Brain microvascular endothelial cell (primary cell): ENCODE measurements around the gene USP12.

ENCODE experiments used
- DNase-seq: peaks from one replicate; pipeline ENCODE4 v3.0.0-alpha.2; 2020
- H3K27ac ChIP-seq: fragments of 250-450 bp; sonication (Bioruptor Pico); 2 replicates; pipeline ENCODE4 v1.5.1; 2020; ENCODE audit warnings: mild to moderate bottlenecking, moderate library complexity
- H3K27me3 ChIP-seq: fragments of 250-450 bp; sonication (Bioruptor Pico); replicated peaks from 2 replicates; pipeline ENCODE4 v1.5.1; 2020; ENCODE audit warnings: mild to moderate bottlenecking
- H3K36me3 ChIP-seq: fragments of 250-450 bp; sonication (Bioruptor Pico); replicated peaks from 2 replicates; pipeline ENCODE4 v1.5.1; 2020; ENCODE audit warnings: mild to moderate bottlenecking
- H3K4me3 ChIP-seq: 2 replicates; pipeline ENCODE4 v1.5.1; 2011; ENCODE audit warnings: low read depth, mild to moderate bottlenecking, control low read depth, low read length, moderate library complexity
- CTCF ChIP-seq: IDR thresholded peaks from 2 replicates; pipeline ENCODE4 v1.5.1; 2011; ENCODE audit warnings: low read depth, mild to moderate bottlenecking, moderate library complexity, low read length, control low read depth, inconsistent platforms; ENCODE audit errors: missing control alignments
- in situ Hi-C: cut with HindIII; loops from 2 replicates; pipeline ENCODE4 v1.10.0; 2017; ENCODE audit warnings: low sequenced_read_pairs, low pct_ligation_motif_present

Gene USP12

DNA sequence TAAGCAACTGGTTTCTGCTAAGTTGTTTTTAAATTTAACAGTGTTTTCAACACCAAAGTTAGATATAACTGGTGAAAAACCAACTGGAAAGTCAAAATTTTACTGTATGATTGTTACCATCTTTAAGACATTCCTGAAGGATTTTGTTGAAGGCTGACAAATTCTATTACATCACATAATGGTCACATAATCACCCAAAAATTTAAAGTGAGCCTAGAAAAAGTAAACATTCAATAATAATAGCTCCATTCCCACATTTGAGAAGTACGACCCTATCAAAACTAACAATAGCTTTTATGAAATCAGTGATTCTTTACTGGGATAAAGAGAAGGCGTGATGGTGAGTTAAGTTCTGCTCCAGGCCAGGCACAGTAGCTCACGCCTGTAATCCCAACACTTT lies 51.6 kb downstream of the USP12 start:
- in situ Hi-C loops = no loop called here
- H3K27ac ChIP-seq = no peak overlapping the region
- no peak for TF ChIP-seq CTCF
- no peaks in the 10 kb centered on the region for H3K27me3 ChIP-seq
- H3K36me3 ChIP-seq = no peaks in the 10 kb centered on the region
- no peak overlapping the region for H3K4me3 ChIP-seq
- no peak for DNase-seq

DNA sequence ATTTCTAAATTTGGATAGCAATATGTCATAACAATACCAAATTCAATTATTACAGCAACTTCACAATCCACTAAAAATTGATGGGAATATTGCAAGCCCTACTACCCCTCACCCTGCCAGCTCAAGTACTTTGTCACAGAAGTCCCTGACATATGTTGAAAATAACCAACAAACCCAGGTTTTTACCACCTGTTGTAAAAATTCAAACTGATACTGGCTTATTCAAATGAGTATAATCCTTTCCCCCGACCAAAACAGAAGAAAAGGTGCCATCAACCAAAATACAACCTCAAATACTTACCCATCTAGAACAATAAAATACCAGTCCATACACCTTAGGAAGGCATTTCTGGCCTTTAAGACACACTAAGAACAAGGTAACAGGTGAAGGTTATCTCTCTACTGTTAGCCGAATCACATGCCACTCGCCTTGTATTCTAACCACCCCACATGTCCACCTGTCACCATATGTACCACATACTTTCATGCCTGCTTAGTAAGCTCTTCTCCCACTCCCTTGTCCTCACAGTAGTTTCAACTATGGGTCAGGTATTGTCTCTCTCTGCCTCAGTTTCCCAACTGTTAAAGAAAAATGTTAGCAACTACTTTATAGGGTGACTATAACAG lies 53.1 kb downstream of the USP12 start:
- DNase-seq = no peak
- no peaks in the 10 kb centered on the region for H3K27me3 ChIP-seq
- no peak for TF ChIP-seq CTCF
- in situ Hi-C loops = no loop called here
- no peaks in the 10 kb centered on the region for H3K36me3 ChIP-seq
- H3K27ac ChIP-seq = no peak overlapping the region
- no peak overlapping the region for H3K4me3 ChIP-seq

GRCh38 chr13:27117952-27118351 lies 53.7 kb downstream of the USP12 start:
- Histone ChIP-seq H3K4me3 (no peak overlapping the region), H3K27me3 (no peaks in the 10 kb centered on the region), H3K27ac (no peak overlapping the region), H3K36me3 (no peaks in the 10 kb centered on the region)
- DNase-seq = no peak
- TF ChIP-seq CTCF = no peak
- in situ Hi-C loops = no loop called here

- no peak for TF ChIP-seq CTCF
- in situ Hi-C loops = no loop called here
- DNase-seq = no peak
- Histone ChIP-seq H3K27ac (no peak overlapping the region), H3K27me3 (no peaks in the 10 kb centered on the region), H3K36me3 (no peaks in the 10 kb centered on the region), H3K4me3 (no peak overlapping the region)
Measured at GRCh38 chr13:27117158-27117557, 54.5 kb downstream of the USP12 start.

- no peak overlapping the region for H3K27ac ChIP-seq
- no peak for DNase-seq
- H3K4me3 ChIP-seq = no peak overlapping the region
- in situ Hi-C loops = no loop called here
- no peaks in the 10 kb centered on the region for H3K36me3 ChIP-seq
- no peak for TF ChIP-seq CTCF
- no peaks in the 10 kb centered on the region for H3K27me3 ChIP-seq
Measured at GRCh38 chr13:27113436-27113835, 58.2 kb downstream of the USP12 start.

DNA sequence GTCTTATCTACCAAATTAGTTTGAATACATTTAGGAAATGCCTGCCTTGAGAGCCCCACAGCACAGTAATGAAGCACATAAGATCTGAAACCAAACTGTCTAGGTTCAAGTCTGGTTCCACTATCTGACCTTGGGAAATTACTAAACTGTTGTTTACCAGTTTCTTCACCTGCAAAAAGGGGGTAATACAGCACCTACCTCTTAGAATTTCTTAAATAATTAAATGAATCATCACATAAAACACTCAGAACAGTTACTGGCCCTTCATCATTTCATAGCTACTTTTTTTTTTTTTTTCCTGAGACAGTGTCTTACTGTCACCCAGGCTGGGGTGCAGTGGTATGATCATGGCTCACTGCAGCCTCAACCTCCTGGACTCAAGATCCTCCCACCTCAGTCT lies 59.6 kb downstream of the USP12 start:
- in situ Hi-C loops = no loop called here
- no peak for DNase-seq
- Histone ChIP-seq H3K27ac (no peak overlapping the region), H3K4me3 (no peak overlapping the region), H3K36me3 (no peaks in the 10 kb centered on the region), H3K27me3 (no peaks in the 10 kb centered on the region)
- no peak for TF ChIP-seq CTCF
